Measurements from ENCODE around the gene DMD.
"Not testable (repeated sequence)": the region's sequence is repeated elsewhere in the genome, so short reads cannot be mapped to it uniquely, and the experiment has no call there.

Gene DMD

DNA sequence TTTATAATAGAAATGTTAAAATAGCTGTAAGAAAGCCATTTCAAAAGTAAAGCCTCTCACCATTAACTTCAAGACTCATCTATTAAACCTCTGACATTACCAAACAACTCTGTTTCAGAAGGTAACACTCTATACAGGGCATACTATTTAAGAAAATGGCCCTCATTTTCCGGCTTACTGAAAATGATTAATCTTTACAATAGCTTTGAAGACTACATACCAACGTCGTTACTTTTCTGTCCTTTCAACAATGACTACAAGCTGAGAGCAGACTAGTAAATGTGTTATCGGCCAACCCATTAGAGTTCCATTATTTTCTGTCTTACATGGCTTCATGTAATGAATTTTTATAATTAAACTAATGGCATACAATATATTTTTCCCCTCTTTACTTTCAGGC lies 1545.9 kb downstream of the DMD start:
- DNase-seq: no peak

GRCh38 chrX:31663172-31663571 lies 1548.2 kb downstream of the DMD start:
- no peak for DNase-seq

- DNase-seq: no peak
Observed at GRCh38 chrX:31661280-31661810, 1550.0 kb downstream of the DMD start.

- DNase-seq: peak; percentile 25
Observed at GRCh38 chrX:31658360-31658759, 1553.0 kb downstream of the DMD start.

DNA sequence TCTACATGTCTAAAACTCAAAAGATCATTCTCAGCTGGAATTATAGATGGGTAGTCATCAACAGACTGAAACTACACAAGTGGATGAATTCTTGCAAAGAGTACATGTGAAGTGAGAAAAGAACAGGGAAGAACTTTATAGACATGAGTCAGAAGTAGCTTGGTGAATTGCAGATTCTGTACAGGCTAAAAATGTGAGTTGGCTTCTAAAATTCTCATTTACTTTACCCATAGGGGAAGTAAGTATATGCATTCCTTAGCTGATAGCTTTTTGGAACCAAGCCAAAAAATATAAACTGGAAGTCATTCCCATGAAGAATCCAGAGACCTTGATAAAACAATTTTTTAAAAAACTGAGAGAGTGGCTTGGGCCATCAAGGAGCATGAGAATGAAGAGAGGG lies 1555.3 kb downstream of the DMD start:
- DNase-seq: no peak

GRCh38 chrX:31653422-31653821 lies 1557.9 kb downstream of the DMD start:
- DNase-seq: no peak

DNA sequence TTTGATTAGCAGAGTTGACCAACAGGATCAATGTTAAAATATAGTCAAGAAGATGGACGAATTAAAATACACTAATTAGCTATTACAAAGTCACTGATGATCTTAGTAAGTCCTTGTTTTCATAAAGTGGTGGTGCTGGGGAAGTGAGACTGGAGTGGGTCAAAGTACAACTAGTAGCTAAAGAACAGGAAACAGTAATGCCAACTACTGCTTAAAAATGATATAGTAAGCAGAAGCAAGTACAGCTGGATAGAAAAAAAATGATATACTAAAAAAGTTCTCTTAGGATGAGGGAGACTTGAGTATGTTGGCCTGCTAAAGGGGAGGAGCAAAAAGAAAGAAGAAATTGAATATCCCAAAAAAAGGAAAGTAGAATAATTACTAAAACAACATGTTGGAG lies 1558.7 kb downstream of the DMD start:
- DNase-seq: no peak

DNA sequence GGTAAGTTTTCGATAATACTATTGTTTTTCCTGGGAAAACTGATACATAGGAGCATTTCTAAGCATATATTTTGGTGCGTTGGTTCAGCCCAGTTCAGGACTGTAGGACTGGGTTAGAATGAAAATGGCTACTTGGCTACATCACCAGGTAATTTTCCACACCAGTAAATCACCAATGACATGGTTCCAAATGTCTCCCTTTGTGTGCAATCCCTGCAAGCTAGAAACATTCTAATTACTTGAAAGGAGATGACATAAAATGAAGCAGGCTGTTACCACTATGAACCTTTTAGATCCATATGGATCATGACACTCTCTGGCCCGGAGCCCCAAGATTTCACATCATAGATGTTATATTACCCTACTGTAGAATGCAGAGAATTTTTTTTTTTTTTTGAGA lies 1562.1 kb downstream of the DMD start:
- no peak for DNase-seq

DNA sequence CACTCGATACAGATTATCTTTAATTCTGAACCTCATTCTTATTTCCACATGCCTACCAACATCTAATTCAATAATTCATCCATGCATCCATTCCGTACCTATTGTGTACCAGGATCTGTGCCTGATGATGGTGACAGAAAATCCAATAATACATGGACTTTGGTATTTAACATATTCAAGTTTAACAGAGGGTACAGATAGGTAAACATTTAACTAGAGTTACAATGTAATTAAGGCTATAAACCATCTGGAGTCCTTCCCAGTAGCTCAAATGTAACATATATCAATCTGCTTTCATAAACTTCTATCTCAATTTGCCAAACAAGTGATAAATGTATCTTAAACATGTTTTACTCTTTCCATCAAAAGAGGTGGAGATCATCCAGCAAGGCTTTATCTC lies 1578.0 kb downstream of the DMD start:
- no peak for DNase-seq

DNA sequence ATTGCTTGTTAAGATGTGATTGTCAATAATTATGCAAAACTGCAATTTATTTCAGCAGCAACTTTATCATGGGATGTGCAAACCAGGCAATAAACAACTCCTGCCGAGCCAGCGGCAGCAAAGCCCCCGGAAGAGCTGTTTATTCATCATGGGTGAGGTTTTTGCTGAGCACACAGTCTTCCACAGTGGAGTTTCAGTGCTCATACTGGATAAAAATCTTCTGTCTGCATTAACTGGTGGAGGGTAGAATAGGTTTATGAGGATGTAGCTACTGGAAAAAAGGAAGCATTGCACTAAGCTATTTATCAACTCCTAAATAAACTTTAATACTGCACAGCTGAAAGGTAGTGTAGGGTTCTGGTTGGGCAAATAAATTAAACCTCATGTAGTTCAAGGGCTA lies 1582.2 kb downstream of the DMD start:
- DNase-seq: no peak

DNA sequence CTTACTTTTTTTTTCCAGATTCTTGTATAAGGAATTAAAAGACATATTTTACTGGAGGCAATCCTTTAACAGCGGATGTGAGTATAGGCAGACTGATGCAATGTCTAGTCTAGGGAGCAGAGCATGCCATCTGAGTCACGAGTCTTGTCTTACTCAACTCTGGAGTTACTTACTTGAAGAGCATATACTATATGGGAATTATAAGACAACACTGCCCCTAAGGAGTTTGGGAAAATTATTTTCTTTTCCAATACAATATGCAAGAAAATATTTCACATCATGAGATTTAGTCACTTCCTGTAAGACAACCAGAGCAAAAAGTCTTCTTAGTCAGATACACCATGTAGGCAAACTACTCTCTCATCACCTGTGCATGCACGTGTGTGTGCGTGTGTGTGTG lies 1602.2 kb downstream of the DMD start:
- no peak for DNase-seq

GRCh38 chrX:31608638-31609037 lies 1602.7 kb downstream of the DMD start:
- DNase-seq: no peak

DNA sequence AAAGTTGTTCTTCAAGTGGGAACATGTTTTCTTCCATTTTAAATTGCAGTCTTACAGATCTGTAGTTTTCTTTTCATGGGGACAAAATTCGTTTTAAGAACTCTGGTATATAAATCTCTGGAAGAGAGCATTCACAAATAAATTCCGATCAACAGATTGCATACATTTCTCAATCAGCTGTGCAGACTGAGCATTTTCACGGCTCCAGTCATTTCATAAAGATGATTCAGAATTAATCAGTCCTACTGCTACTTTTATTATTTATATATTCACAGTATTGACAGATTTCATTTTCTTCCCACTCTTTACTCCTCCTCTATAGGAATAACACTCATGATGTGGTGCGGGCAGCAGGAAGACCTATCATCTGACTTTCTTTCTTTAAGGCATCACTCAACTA lies 1604.6 kb downstream of the DMD start:
- no peak for DNase-seq

GRCh38 chrX:31604629-31605221 lies 1606.6 kb downstream of the DMD start:
- no peak for DNase-seq

DNA sequence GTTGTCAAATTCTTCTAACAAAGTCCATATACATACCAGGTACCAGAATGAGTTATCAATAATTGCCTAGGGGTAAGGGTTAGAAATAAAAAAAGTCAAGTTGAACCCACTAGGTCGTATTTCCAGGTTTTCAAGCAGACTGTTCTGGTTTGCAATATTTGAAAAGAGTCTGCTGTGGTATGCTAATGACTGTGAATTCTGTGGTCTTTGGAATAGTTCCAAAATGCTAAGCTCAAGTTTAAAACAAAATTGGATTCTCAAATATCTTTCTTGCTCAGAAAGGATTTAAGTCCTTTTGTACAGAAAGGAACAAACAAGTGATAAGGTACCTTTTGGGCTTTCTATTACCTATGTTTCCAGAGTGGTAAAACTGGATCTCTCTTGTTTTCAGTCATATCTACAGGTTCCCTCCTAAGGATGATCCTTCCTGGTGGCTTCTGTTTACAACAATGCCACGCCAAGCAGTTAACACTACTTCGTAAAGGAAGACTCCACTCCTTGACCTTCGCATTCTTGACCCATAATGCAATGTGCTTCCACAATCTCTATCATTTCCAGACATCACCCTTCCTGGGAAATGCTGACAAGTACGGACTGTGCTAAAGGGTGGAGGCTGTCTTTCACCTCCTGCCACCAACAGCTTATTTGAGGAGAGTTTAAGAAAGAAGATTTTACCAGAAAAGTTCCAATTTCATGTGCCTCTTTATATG lies 1607.8 kb downstream of the DMD start:
- DNase-seq: no peak

GRCh38 chrX:31600823-31601222 lies 1610.5 kb downstream of the DMD start:
- no peak for DNase-seq

DNA sequence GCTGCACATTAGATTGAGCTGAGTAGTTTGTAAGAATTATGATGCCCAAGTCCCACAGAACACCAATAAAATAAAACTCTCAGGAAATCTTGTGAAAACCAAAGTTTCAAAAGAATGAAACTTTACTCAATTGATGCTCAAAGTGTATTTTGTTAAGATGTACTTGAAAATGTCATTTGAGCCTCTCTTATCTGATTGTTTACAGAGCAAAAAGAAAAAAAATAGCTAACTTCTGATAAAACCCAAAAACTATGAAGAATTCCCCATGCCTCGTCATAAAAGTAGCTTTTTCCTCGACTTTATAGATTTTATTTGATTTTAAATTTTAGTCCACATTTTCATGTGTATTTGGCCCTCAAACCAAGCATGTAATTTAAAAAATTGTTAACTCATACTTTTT lies 1618.0 kb downstream of the DMD start:
- DNase-seq: no peak

DNA sequence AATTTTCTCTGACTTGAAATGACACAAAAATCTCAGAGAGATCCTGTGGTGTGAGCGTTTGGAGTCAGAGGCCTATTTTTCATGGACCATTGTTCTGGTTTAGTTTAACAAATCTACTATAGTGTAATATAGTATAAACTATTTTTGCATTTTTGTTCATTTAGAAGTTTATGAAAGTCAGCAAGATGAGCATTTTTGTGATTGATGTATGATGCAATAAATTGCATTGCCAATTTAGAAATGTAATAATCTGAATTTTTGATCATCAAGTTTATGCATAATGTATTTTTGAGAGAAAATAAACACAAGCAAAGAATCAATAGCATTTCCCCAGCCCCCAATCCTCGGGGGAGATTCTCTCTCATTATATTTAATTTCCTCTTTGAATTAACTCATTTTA lies 1620.0 kb downstream of the DMD start:
- DNase-seq: no peak

- DNase-seq: no peak
Observed at GRCh38 chrX:31590581-31591114, 1620.7 kb downstream of the DMD start.

DNA sequence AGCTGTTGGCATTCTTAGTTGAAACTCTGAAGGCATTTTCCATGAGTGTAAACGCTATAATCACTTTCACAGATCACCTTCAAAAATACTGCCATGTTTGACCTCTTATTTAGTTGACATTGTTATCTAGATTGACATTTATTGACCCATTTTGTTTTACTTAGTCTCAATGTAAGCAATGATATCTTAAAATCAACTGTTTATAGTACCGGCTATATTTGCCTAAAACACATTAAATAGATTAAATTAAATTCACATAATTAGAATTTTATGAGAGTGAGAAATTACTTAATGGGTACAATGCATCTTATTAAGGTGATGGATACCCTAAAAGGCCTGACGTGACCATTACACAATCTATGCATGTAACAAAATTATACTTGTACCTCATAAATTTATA lies 1621.8 kb downstream of the DMD start:
- no peak for DNase-seq

DNA sequence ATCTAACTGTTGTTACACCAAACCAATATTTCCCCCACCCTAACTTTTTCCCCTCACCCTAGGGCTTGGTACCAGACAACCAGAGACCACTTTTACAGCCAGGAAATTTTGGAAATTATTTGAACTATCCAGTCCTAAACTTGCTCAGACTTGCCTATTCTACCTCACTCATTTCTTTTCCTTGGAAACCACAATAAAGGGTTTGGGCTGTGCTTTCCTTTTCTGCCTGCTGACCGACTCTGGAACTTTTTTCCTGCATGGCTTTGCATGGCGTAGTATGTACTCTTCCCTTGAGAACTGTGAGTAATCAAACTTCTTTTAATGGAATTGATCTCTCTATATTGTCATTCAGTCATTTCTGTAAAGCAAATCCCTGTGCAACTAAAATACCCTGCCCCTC lies 1623.0 kb downstream of the DMD start:
- no peak for DNase-seq

DNA sequence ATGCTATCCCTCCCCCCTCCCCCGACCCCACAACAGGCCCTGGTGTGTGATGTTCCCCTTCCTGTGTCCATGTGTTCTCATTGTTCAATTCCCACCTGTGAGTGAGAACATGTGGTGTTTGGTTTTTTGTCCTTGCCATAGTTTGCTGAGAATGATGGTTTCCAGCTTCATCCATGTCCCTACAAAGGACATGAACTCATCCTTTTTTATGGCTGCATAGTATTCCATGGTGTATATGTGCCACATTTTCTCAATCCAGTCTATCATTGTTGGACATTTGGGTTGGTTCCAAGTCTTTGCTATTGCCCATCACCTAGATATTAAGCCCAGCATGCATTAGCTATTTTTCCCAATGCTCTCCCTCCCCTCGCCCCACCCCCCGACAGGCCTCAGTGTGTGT lies 1627.5 kb downstream of the DMD start:
- DNase-seq: not testable (repeated sequence)

DNA sequence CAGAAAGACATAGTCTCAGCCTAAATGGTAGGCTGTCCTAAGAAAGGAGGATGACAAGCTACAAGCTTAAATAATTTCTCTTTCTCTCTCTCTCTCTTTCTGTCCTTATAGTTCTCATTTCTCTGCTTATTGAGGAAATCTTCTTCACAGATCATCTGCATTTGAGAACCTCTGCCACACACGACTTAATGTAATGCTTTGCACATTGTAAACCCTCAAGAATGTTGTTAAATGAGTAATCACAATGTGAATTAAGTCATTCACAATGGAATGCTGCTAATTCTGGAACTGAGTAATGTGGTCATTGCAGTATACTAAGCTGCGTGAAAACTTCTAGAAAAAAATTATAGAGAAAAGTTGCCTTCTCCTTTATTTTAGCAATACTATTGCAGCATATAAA lies 1630.6 kb downstream of the DMD start:
- no peak for DNase-seq

DNA sequence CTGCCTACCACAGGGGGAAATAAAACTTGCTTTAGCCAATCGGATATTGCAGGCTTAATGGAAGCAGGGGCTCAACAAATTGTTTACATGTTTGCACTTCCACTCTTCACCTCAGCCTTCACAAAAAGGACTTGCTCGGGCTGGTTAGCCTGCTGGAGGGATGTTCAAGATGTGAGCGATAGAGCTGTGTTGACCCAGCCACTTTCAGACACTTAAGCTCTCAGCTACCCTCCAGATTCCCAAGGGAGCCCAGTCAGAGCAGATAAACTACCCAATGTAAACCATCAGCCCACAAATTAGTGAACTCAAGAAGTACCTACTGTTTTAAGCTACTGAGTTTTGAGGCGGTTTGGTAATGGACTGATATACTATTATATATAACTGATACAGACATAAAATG lies 1631.1 kb downstream of the DMD start:
- peak; percentile 23 for DNase-seq

GRCh38 chrX:31572360-31572759 lies 1639.0 kb downstream of the DMD start:
- DNase-seq: peak; percentile 7

Measured in NCI-H82 (cell line).